ENCODE measurements around the gene ARHGEF16. TPM values are rescaled to one million over a fixed set of nuclear protein-coding genes. Genes with fewer than 3 reads are reported as not detected.

ARHGEF16 gene
- total RNA-seq, 1 experiment from 2014 or later, result 10.1 TPM

DNA sequence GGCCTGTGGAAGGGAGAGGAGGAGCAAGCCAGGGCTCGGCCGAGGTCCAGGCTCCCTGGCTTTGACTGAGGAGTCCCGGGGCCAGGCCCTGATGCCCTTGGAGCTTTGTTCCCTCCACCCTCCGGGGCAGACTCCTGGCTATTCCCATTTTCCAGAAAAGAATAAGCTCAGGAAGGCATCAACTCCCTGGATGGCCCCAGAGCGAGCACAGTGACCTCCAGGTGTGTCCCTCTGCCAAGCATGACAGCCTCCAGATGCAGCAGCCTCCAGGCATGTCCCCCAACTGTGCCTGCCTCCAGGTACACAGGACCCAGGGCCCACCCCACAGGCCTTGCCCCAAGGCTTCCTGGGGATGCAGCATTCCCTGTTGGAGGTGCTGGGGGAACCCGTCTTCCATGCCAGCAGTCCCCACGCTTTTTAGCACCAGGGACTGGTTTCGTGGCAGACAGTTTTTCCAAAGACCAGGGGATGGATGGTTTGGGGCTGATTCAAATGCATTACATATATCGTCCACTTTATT is 15.7 kb upstream of the ARHGEF16 start:
- ATAC-seq, result no peak
- intact Hi-C loops (cut with micrococcal nuclease; ENCODE audit: unreplicated experiment) (no loop called here), in situ Hi-C loops (cut with HindIII; ENCODE audit: low pct_unique_long_range_greater_than_20kb, low sequenced_read_pairs) (no loop called here)
- ChIA-PET POLR2A (no interaction called here), CTCF (no interaction called here)
- BruUV-seq (replicated peaks), result no TSS peak
- no peak for DNase-seq (ENCODE audit: low read depth, low spot score)
- no peaks in the 10 kb centered on the region for H3K9me3 ChIP-seq (ENCODE audit: control insufficient read depth, insufficient read depth, low read depth, low read length)
- H3K4me3 ChIP-seq (ENCODE audit: low read depth in 2 of 2, low read length in 2 of 2), result no peak overlapping the region
- H3K36me3 ChIP-seq (ENCODE audit: control insufficient read depth, insufficient read depth, low read length), result no peaks in the 10 kb centered on the region
- no peak for TF ChIP-seq CTCF (IDR thresholded peaks at IDR 0.05)
- no peak for TF ChIP-seq TCF7L2 (IDR thresholded peaks at IDR 0.05; ENCODE audit: low read depth, low read length)
- TF ChIP-seq REST (IDR thresholded peaks at IDR 0.05; ENCODE audit: insufficient read depth in 1 of 2, low read depth in 2 of 2, low read length in 1 of 2), result no peak
- TF ChIP-seq POLR2AphosphoS5 (IDR thresholded peaks at IDR 0.05; ENCODE audit: low read depth, low read length), result no peak
- TF ChIP-seq SIN3A (IDR thresholded peaks at IDR 0.05; ENCODE audit: borderline replicate concordance, insufficient read depth, low read depth, low read length), result no peak
- no peaks in the 10 kb centered on the region; the same call in 1 of the 2 replicates for H3K27me3 ChIP-seq (ENCODE audit: control insufficient read depth, insufficient read depth, low read length)
- H3K4me1 ChIP-seq (ENCODE audit: control insufficient read depth, insufficient read depth, low read length), result no peaks in the 10 kb centered on the region
- no peak overlapping the region for H3K27ac ChIP-seq (ENCODE audit: low read length)

DNA sequence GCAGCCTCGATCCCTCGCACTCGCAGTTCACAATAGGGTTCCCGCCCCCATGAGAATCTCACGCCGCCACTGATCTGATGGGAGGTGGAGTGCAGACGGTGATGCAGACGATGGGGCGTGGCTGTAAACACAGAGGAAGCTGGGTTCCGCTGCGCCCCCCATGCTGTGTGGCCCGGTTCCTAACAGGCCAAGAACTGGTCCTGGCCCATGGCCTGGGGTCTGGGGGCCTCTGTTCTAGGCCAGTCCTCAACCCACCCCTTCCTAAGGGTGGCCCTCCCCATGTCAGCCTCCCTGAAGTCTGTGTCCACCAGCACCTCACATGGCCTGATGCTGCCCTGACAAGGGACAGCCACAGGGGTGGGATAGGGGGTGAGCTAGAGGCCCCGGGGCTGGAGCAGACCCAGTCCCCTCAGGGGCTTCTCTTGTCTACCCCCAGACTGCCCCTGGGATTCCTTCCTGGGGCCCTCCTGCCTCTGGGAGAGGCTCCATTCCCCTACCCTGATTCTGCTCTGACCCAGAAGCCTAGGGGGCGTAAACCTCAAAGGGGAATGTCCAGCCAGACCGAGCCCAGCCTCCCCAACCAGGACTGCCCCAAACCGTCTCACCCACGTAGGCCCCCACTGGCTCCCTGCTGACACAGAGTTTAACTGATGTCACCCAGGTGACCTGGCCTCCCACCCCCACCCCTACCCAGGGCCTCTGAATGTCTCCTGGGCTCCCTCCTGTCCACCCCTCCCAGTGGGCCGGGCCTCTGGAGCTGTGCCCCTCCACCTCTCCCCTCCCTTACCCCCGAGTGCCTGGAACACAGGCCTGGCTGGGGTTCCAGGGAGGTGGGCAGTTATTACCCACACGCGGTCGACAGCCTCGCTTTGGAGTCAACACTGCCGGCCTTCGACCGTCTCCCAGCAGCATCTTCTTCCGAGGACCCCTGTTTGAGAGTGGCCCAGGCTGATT is 14.8 kb upstream of the ARHGEF16 start:
- Histone ChIP-seq H3K27ac (ENCODE audit: low read length) (no peak overlapping the region), H3K27me3 (ENCODE audit: control insufficient read depth, insufficient read depth, low read length) (no peaks in the 10 kb centered on the region; the same call in 1 of the 2 replicates), H3K9me3 (ENCODE audit: control insufficient read depth, insufficient read depth, low read depth, low read length) (no peaks in the 10 kb centered on the region), H3K4me1 (ENCODE audit: control insufficient read depth, insufficient read depth, low read length) (no peaks in the 10 kb centered on the region), H3K36me3 (ENCODE audit: control insufficient read depth, insufficient read depth, low read length) (no peaks in the 10 kb centered on the region), H3K4me3 (ENCODE audit: low read depth in 2 of 2, low read length in 2 of 2) (no peak overlapping the region)
- DNase-seq (ENCODE audit: low read depth, low spot score), result no peak
- no TSS peak for BruUV-seq (replicated peaks)
- ChIA-PET POLR2A (no interaction called here), CTCF (interaction anchor here (0.6 to 1.1 kb wide), 3 partner anchors 13 to 197 kb away, joined by 3 to 7 read pairs (median 3); no protein-coding TSS in a partner anchor)
- peak; percentile 46; the same call in 1 of the 2 replicates for ATAC-seq
- in situ Hi-C loops (cut with HindIII; ENCODE audit: low pct_unique_long_range_greater_than_20kb, low sequenced_read_pairs) (no loop called here), intact Hi-C loops (cut with micrococcal nuclease; ENCODE audit: unreplicated experiment) (no loop called here)
- TF ChIP-seq POLR2AphosphoS5 (IDR thresholded peaks at IDR 0.05; ENCODE audit: low read depth, low read length), result no peak
- TF ChIP-seq REST (IDR thresholded peaks at IDR 0.05; ENCODE audit: insufficient read depth in 1 of 2, low read depth in 2 of 2, low read length in 1 of 2), result no peak
